Stimulated activated CD4-positive, alpha-beta T cell treated with anti-CD3 and anti-CD28 coated beads, Interleukin-1b, Interleukin-23, amount 100 ng/mL, for 4 hours (primary cell): Measurements from ENCODE around the gene FRG1.
"Not testable (repeated sequence)": the region's sequence is repeated elsewhere in the genome, so short reads cannot be mapped to it uniquely, and the experiment has no call there.

ENCODE experiments used
- DNase-seq, 2 donors: peaks; one replicate each; pipeline ENCODE4 v3.0.0-alpha.2; 2020; ENCODE audit warnings: low read depth in 2 of 2

FRG1 gene

DNA sequence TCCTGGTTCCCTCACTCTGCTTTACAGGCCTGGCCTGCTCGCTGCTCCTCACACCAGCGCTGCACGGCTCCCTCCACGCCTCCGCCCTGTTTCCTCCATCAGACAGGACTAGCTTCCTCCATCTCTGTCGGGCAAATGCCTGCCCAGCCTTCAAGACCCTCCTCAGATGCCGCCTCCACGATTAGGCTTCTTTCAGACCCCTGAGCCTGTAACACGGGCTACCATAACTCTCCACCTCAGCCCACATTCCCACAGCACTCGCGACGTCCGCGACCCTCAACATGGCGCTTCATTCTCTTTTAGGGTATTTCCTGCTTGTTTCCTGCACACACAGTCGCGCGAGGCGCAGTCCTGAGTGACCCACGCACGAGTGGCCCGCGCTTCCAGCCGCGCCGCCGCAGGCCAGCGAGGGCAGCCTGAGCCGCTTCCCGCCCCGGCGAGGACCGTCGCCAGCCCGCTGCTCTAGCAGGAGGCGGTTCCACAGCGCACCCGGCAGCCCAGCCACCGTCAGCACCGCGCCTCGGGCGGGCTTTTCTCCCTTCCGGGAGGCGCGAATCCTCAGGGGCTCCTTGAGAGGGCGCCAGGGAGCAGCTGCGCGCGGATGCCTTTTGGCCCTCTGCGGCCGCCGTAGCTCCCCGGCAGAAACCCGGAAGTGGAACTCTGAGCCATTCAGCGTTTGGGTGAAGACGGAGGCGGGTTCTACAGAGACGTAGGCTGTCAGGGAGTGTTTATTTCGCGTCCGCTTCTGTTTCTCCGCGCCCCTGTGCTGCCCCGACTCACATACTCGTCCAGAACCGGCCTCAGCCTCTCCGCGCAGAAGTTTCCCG is at the start of gene FRG1:
TSS of gene FRG1 (plus strand) at position 695 of the 827 bp plus-strand sequence. CDS start 138 bp downstream, outside the sequence.
- peak; percentile 96 for DNase-seq

DNA sequence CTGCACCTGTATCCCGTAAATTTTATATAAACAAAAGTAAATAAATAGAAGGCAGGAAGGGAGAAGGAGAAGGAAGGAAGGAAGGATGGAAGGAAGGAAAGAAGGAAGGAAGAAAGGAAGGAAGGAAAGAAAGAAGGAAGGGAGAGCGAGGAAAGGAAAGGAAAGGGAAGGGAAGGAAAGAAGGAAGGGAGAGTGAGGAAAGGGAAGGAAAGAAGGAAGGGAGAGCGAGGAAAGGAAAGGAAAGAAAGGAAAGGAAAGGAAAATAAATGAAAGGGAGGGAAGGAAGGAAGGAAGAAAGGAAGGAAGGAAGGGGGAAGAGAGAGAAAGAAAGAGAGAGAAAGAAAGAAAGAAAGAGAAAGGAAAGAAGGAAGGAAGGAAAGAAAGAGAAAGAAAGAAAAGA is 43.0 kb upstream of the FRG1 start:
- no peak for DNase-seq

DNA sequence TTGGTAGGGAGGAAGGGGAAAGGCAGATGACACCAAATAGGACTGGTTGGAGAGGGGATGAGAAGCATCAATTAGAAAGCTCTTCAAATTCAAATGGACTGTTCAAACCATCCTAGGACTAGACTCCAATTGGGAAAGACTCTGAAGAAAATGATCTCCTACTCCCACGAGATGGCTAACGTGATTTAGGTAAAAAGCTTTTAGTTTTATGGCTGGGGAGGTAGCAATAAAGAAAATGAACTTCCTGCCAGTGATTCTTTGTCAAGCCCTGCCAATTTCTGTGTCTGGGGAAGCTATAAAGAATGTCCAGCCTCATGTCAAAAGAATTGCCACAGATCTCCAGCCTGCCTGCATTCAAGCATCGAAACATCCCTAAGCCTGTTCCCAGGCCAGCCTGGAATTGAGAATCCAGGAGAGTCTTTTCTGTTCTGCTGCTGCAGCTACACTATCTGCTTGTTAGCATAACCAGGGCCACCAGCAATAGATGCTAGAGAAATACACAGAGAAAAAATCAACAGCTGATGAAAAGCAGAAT is 41.1 kb upstream of the FRG1 start:
- not testable (repeated sequence) for DNase-seq

DNA sequence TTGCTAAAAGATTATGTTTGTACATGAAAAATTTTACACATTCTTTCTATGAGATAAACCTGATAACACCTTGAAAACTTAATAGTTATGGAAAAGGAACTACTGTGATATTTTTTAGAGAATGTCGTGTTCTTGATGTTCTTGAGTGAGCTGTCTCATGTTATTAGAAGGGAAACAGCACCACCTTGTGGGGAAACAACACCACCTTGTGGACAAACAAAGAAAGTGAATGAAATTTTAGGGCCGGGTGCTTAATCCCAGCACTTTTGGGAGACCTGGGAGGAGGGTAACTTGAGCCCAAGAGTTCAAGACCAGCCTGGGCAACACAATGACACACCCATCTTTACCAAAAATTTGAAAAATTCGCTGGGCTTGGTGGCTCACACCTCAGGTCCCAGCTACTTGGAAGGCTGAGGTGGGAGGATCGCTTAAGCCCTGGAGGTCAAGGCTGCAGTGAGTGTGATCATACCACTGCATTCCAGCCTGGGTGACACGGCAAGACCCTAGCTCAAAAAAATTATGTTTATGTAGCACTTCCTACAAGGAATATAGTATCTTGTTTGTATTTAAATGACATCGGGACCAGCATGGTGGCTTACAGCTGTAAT is 36.1 kb upstream of the FRG1 start:
- peak; percentile 5 to 25 for DNase-seq

DNA sequence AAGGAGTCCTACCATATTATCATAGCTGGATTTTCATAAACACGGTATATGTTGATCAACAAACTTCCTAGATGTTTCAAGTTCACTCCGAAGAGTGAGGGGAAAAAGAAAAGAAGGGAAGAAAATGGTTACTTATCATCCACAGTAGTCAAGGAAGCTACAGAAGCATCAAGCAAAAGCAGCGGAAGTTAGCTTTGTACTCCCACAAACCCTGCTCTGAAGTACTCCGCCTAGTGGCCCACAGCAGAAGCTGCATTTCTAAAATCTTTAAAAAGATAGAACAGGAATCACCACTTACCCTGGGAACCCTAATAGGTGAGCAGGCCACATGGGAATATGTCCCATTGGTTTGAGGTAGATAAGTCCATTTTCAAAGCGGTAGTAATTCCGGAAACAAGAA is 28.5 kb upstream of the FRG1 start:
- DNase-seq: no peak

DNA sequence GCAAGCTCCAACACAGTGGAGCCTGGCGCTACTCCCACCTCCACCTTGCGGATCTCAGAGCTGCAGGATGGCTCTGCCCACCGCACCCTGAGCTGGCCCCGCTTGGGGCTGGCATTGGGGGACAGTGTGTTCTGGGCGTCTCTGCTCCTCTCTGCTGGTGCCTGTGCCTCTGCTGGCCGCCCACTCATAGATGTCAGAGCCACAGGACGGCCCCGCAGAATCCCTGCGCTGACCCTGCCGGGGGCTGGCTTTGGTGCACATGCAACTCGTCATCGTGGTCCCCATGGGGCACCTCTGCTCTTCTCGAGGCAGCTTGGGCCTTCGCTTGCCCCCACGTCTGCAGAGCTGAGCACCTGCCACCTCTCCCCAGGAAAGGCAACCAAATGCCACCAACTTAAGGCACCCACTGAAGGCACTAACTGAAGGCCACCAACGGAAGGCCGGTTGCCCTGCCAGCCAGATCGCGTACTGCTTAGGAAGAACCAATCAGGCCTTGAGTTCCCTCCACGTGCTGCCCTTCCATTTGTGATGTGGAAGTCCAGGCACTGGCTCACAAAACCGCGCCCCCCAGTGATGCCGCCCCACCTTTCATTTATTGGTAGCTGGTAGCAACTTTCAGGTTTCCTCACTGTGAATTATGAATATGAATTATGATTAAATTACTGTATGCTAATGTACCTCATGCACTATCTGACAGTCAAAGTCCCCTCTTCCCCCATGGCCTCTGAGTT is 23.3 kb upstream of the FRG1 start:
- DNase-seq: no peak

DNA sequence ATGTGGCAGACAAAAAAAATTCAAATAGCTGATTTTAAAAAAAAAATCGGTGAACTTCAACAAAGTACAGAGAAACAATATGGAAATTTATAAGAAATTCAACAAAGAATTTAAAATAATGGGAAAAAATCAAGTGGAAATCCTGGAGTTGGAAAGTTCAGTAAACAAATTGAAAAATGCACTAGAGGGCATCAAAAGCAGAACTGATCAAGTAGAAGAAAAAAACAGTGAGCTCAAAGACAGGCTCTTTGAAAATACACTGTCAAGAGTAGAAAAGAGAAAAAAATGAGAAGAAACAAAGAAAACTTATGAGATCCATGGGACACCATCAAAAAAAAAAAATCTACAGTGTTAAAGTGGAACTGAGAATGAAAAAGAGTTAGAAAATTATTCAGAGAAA is 19.6 kb upstream of the FRG1 start:
- no peak for DNase-seq

DNA sequence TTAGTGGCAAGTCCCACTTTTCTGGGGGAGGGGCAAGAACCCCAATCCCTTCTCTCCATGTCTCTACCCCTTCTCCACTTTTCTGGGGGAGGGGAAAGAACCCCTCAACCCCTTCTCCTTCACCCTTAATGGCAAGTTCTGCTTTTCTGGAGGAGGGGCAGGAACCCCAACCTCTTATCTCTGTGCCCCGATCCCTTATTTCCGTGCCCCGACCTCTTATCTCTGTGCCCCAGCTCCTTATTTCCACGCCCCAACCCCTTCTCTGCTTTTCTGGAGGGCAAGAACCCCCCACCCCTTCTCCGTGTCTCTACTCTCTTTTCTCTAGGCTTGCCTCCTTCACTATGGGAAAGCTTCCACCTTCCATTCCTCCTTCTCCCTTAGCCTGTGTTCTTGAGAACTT is 13.9 kb upstream of the FRG1 start:
- DNase-seq: not testable (repeated sequence)

DNA sequence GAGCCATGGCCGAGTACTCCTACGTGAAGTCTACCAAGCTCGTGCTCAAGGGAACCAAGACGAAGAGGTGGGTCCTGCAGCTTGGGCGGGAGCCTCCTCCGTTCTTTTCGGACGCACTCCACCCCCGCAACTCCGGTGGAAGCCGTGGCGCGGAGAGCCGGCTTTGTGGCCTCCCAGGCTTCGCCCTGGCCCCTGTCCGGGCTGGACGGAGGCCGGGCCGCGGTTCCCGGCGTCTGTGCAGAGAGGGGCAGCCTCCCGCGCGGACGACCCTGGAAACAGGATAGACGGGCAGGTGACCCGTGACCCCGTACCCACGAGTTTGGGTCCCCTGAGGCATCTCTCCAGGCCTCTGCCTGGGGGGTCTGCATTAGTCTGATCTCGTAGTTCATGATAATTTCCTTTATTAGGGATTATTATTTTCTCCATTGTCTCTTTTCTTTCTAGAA is 356 bp downstream of the FRG1 start:
- no peak for DNase-seq

DNA sequence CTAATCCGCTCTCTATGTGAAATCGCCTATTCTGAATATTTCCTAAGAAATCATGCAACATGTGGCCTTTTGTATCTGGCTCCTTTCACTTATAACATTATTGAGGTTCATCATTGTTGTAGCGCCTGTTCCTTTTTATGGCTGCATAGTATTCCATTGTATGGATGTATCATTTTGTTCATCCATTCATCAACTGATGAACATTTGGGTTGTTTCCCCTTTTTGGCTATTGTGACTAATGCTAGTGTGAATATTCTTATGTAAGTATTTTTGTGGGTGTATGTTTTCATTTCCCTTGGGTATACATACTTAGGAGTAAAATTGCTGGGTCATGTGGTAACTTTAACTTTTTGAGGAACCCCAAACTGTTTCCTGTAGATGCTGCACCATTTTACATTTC is 1.7 kb downstream of the FRG1 start:
- not testable (repeated sequence) for DNase-seq

DNA sequence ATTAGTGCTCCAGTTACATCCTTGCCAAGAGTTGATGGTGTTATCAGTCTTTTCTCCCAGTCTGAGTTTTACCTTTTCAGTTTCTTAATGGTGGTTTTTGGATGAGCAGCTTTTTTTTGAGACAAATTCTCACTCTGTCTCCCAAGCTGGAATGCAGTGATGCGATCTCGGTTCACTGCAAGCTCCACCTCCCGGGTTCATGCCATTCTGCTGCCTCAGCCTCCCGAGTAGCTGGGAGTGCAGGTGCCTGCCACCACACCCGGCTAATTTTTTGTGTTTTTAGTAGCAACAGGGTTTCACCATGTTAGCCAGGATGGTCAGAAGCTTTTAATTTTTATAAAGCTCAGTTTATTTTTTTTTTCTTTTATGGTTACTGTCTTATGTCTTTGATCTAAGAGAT is 3.4 kb downstream of the FRG1 start:
- not testable (repeated sequence) for DNase-seq

DNA sequence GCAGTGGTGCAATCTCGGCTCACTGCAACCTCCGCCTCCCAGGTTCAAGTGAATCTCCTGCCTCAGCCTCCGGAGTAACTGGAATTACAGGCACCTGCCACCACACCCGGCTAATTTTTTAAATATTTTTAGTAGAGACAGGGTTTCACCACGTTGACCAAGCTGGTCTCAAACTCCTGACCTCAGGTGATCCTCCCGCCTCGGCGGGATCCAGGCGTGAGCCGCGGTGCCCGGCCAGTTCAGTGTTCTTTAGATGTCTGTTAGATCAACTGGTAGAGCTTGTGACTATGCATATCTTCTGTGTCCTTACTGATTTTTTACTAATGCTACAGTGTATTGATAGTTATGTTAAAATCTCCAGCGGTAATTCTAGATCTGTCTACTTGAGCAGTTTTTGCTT is 6.2 kb downstream of the FRG1 start:
- not testable (repeated sequence) for DNase-seq

DNA sequence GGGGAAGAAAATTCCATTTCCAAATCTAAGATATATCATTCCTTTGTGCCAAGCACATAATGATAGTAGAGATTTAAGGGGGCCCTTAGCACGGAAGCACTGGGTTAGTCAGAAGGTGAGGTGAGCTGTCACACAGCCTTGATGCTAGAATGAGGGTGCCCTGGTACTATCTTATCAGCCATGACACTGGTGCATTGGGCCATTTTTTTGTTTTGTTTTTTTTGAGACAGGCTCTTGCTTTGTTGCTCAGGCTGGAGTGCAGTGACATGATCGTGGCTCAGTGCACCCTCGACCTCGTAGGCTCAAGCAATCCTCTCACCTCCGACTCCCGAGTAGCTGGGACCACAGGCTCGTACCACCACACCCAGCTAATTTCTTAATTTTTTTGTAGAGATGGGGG is 7.8 kb downstream of the FRG1 start:
- DNase-seq: not testable (repeated sequence)

DNA sequence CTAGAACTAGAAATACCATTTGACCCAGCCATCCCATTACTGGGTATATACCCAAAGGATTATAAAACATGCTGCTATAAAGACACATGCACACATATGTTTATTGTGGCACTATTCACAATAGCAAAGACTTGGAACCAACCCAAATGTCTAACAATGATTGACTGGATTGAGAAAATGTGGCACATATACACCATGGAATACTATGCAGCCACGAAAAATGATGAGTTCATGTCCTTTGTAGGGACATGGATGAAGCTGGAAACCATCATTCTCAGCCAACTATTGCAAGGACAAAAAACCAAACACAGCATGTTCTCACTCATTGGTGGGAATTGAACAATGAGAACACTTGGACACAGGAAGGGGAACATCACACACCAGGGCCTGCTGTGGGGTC is 28.6 kb downstream of the FRG1 start:
- not testable (repeated sequence) for DNase-seq

DNA sequence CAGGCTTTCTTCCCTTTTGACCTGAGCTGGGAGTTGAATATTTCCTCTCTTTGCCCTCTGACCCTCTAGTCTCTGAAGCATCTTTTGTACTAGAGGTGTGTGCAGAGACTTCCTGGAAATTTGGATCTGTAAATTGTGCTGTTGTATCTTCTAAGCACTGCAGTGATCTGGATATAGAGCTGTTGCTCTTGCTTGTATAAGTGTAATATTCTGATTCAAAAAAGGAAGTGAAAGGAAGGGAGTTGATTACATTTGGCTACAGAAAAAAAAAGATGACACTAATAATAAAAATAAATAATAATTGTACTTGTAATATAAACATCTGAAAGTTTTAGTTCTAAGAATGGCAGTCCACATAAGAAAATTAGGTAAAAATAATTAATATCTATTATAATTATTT is 33.0 kb downstream of the FRG1 start:
- no peak for DNase-seq

DNA sequence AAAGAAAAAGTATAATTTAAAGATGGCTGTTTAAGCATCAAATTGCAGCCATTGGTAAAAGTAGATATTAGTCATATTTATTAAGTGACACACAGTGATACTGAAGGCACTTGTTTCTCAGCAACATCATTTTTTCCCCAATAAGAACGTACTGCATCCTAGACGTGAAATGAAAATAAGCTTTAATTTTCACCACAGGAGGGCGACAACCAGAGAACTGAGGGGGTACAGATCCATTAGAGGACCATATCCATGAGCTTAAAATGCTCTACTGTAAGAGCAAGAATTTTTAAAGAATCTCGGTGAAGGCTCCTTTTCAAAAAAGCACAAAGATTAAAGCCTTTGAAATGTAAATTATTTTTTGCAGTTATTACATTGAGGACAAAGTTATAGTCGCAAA is 33.4 kb downstream of the FRG1 start:
- no peak for DNase-seq

DNA sequence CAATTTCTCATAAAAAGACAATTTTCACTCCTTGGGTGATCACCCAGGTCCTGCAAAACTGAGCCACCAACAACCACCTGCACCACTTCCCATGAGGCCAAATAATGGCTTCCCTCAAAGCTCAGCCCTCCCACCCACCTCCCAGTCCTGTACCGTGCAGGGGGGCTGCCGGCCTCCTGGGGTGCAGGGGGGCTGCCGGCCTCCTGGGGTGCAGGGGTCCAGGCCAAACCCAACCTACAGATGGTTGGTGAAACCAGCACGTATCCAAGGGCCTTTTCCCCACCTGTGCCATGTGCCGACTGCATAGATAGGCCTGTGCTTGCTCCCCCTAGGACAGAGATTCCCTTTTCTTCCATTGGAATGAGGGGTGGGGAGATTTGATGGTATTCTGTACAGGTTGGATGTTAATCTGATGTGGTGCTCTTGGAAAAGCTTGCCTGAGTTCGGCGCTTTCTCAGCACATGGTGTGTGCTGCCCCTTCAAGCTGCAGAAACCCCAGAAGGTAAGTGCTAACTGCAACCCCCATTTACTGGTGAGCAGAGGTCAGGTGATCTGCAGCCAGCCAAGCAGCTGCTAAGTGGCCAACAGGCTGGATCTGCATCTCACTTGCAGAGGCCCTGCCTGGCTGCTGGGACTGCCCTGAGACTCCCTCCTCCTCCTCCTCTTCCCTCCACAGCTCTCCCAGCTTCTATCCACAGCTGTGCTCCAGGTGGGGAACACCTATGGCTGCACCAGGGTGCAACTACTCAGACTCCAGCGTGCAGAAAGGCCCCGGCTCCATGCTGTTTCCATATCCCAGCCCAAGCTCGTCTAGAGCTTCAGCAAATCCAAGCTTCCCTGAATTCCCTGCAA is 38.8 kb downstream of the FRG1 start:
- no peak for DNase-seq

DNA sequence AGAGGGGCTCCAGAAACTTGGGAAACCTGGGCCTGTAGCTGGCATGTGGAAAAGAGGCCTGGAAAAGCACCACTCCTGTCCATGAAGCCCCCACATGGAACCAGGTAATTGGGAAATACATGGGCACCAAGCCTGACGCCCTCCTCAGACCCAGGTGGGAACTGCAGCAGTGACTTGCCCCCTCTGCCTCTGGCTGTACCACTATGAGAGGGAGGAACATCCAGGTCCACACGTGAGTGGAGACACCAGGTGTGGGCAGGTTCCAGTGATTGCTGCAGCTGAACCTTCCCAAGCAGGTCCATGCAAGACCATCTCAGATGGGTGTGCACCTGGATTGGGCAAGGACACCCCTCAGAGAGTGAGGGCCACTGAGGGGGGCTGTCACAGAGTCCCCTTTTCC is 39.6 kb downstream of the FRG1 start:
- DNase-seq: not testable (repeated sequence)

DNA sequence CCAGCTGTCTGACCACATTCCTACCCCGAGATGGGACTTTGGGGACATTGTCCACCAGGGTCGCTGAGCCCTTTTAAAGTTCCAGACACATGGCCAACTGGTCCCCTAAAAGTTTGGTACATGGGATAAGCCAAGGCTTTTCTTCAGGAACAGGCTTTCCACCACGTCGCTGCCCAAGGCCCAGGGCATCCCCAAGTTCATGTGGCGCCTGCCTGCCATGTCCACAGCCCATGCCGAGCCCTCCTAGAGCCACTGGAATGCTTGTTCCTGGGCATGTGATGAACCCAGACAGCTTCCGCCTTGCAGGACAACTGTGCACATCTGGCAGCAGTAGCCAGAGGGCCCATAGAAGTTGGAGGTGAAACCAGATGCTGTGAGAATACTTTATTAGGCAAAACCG is 41.3 kb downstream of the FRG1 start:
- DNase-seq: no peak

DNA sequence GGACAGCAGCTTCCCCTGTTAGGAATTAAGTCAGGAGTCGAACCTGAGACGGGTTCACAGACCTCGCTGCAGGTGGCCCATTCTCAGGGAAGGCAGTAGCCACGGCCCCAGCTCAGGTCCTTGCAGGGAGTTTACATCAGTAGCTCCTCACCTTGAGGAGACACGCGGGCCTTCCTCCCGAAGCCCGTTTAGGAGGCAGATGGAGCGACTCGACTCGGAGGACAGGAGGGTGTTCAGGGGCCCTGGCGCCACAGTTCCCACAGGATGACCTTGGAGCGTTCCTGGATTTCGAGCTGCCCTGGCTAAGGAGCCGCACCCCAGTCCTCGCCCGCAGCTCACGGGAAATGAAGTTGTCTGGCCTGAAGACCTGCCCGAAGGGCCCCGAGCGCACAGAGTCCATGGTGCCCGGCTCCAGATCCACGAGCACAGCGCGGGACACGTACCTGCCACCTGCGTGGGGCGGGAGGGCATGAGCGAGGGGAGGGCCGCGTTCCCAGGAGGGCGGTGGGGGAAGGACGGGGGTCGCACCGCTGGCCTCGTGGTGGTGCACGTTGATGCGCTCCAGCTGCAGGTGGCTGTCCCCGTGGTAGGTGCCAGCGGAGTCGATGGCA is 43.3 kb downstream of the FRG1 start:
- DNase-seq: not testable (repeated sequence)

DNA sequence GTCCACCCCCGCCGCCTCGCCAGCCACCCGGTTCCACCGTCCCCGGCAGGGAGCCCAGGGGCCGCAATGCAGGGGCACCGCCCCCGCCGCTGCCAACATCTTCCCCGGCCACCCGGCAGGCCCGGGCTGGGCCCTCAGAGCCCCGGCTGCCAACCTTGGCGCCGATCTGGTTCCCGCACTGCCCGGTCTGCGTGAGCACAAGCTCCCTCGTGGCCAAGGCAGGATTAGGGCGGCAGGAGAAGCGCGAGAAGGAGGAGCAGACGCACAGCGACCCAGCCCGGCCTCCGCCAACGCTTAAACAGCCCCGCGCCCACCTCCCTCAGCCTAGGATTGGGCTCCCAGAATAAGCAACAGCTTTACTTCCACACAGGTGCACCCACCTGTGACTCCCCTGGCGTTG is 44.0 kb downstream of the FRG1 start:
- not testable (repeated sequence) for DNase-seq
